Panc1 (cell line): ENCODE results near the gene MRPL17. TPM values are rescaled to one million over a fixed set of nuclear protein-coding genes. Genes with fewer than 3 reads are reported as not detected.

Experiments used
- ATAC-seq: fragments of 200-7000 bp; cut with Tn5 transposase; 2 replicates; pipeline ENCODE4 v1.9.1; 2020; ENCODE audit warnings: mild to moderate bottlenecking, moderate library complexity
- BruUV-seq: library from RNA; stranded (reverse); fragments of 400-500 nt; replicated peaks from 2 replicates; lab custom pipeline; 2021; lab: Mats Ljungman, UMichigan
- CTCF ChIA-PET: fragments of 300-600 bp; sonication (Branson Sonifier 250); formaldehyde crosslinking; loops from one replicate; lab custom pipeline; 2022; ENCODE audit warnings: antibody characterized with exemption; lab: Charles Lee
- POLR2A ChIA-PET: fragments of 300-600 bp; sonication (Branson Sonifier 250); formaldehyde crosslinking; loops from one replicate; lab custom pipeline; 2022; ENCODE audit warnings: antibody characterized with exemption; lab: Charles Lee
- DNase-seq: peaks from one replicate; pipeline ENCODE4 v3.0.0-alpha.2; 2010; ENCODE audit warnings: low read depth, low spot score
- H3K27ac ChIP-seq: 2 replicates; pipeline ENCODE4 v1.5.1; 2011; ENCODE audit warnings: mild to moderate bottlenecking, low read length, inconsistent platforms
- H3K27me3 ChIP-seq: fragments of 200-500 bp; sonication (Bioruptor generic); 2 replicates; pipeline ENCODE4 v1.6.0; 2014; ENCODE audit warnings: low read length, inconsistent platforms; ENCODE audit not compliant: control insufficient read depth, insufficient read depth
- H3K36me3 ChIP-seq: fragments of 200-500 bp; sonication (Bioruptor generic); 2 replicates; pipeline ENCODE4 v1.5.1; 2014; ENCODE audit warnings: inconsistent platforms, mild to moderate bottlenecking, low read length, moderate library complexity; ENCODE audit not compliant: control insufficient read depth, insufficient read depth
- H3K4me1 ChIP-seq: 2 replicates; pipeline ENCODE4 v1.5.1; 2011; ENCODE audit warnings: inconsistent platforms, mild to moderate bottlenecking, low read length, moderate library complexity; ENCODE audit not compliant: control insufficient read depth, insufficient read depth
- H3K4me3 ChIP-seq, 2 experiments: 2 replicates each; pipeline ENCODE4 v1.5.1; 2011 to 2012; ENCODE audit warnings: low read depth in 2 of 2, low read length in 2 of 2, mild to moderate bottlenecking in 2 of 2, inconsistent platforms in 1 of 2, moderate library complexity in 1 of 2
- H3K9me3 ChIP-seq: fragments of 200-500 bp; sonication (Bioruptor generic); 2 replicates; pipeline ENCODE4 v1.5.1; 2014; ENCODE audit warnings: low read depth, mild to moderate bottlenecking, inconsistent platforms, low read length, moderate library complexity; ENCODE audit not compliant: control insufficient read depth, insufficient read depth
- CTCF ChIP-seq: fragments of 450-650 bp; IDR thresholded peaks from 2 replicates; pipeline ENCODE4 v1.5.1; 2017; ENCODE audit warnings: mild to moderate bottlenecking
- POLR2AphosphoS5 ChIP-seq: IDR thresholded peaks from 2 replicates; pipeline ENCODE4 v1.6.1; 2012; ENCODE audit warnings: mild to moderate bottlenecking, low read depth, low read length, moderate library complexity
- REST ChIP-seq, 2 experiments: IDR thresholded peaks; 2 replicates each; pipeline ENCODE4 v1.6.1; 2011 to 2012; ENCODE audit warnings: low read depth in 2 of 2, control low read depth in 1 of 2, low read length in 1 of 2, mild to moderate bottlenecking in 1 of 2, moderate library complexity in 1 of 2; ENCODE audit not compliant: insufficient read depth in 1 of 2
- SIN3A ChIP-seq: IDR thresholded peaks from 2 replicates; pipeline ENCODE4 v1.6.1; 2012; ENCODE audit warnings: low read depth, mild to moderate bottlenecking, low read length, moderate library complexity, borderline replicate concordance; ENCODE audit not compliant: insufficient read depth
- TCF7L2 ChIP-seq: IDR thresholded peaks from 2 replicates; pipeline ENCODE4 v1.6.1; 2011; ENCODE audit warnings: mild to moderate bottlenecking, low read depth, low read length, inconsistent platforms
- in situ Hi-C: cut with HindIII; loops from 2 replicates; pipeline ENCODE4 v1.10.0; 2016; ENCODE audit warnings: low sequenced_read_pairs, low pct_unique_long_range_greater_than_20kb
- intact Hi-C: fragments of 100-400 bp; cut with micrococcal nuclease; formaldehyde crosslinking; loops from one replicate; pipeline ENCODE4 v1.10.0; 2022; ENCODE audit not compliant: unreplicated experiment
- total RNA-seq: library from RNA; stranded (reverse); gene quantifications from one replicate; pipeline ENCODE4 v1.2.1, GENCODE V29; 2021; ENCODE audit not compliant: unreplicated experiment

MRPL17 gene
- total RNA-seq, 1 experiment from 2014 or later = 115 TPM

- Histone ChIP-seq H3K27ac (no peak overlapping the region), H3K36me3 (no peaks in the 10 kb centered on the region), H3K27me3 (peaks cover 7% of the 10 kb centered on the region), H3K9me3 (no peaks in the 10 kb centered on the region), H3K4me1 (peaks cover 14% of the 10 kb centered on the region), H3K4me3 (no peak overlapping the region)
- no peak for DNase-seq
- ATAC-seq = no peak
- intact Hi-C loops = no loop called here
- no peak for TF ChIP-seq TCF7L2
- TF ChIP-seq SIN3A = no peak
- no peak for TF ChIP-seq REST (IDR thresholded peaks at IDR 0.05; ENCODE audit: insufficient read depth in 1 of 2, low read depth in 2 of 2, low read length in 1 of 2)
- no peak for TF ChIP-seq POLR2AphosphoS5
- TF ChIP-seq CTCF = no peak
- POLR2A ChIA-PET = no interaction called here
- BruUV-seq = no TSS peak
- CTCF ChIA-PET = no interaction called here
- in situ Hi-C loops = no loop called here
These were observed 49.4 kb downstream of the MRPL17 start for GRCh38 chr11:6633422-6634408.

GRCh38 chr11:6632116-6633073 is 50.7 kb downstream of the MRPL17 start:
- ATAC-seq (no peak), DNase-seq (no peak)
- H3K9me3 ChIP-seq = no peaks in the 10 kb centered on the region
- H3K27me3 ChIP-seq = peaks cover 7% of the 10 kb centered on the region
- no peak overlapping the region for H3K4me3 ChIP-seq
- no peak for TF ChIP-seq TCF7L2
- no peak for TF ChIP-seq REST (IDR thresholded peaks at IDR 0.05; ENCODE audit: insufficient read depth in 1 of 2, low read depth in 2 of 2, low read length in 1 of 2)
- no peak for TF ChIP-seq SIN3A
- no peak for TF ChIP-seq POLR2AphosphoS5
- TF ChIP-seq CTCF = no peak
- BruUV-seq = no TSS peak
- H3K4me1 ChIP-seq = peaks cover 9% of the 10 kb centered on the region
- in situ Hi-C loops (no loop called here), intact Hi-C loops (no loop called here)
- H3K36me3 ChIP-seq = no peaks in the 10 kb centered on the region
- H3K27ac ChIP-seq = no peak overlapping the region
- ChIA-PET CTCF (no interaction called here), POLR2A (no interaction called here)
